Keratinocyte (primary cell): Measurements from ENCODE around the gene HSPG2. TPM values are rescaled to one million over a fixed set of nuclear protein-coding genes. Genes with fewer than 3 reads are reported as not detected.

ENCODE experiments used
- DNase-seq: peaks from one replicate; pipeline ENCODE4 v3.0.0-alpha.2; 2011; ENCODE audit warnings: low read depth, missing footprints, low spot score
- FAIRE-seq: peaks from 2 replicates; lab custom pipeline; 2011; peaks lifted over from hg19 to GRCh38; lab: Jason Lieb, UNC
- H2AFZ ChIP-seq: 2 replicates; pipeline ENCODE4 v1.6.0; 2012; ENCODE audit warnings: low read length, control low read depth, inconsistent platforms; ENCODE audit not compliant: control insufficient read depth
- H3K27ac ChIP-seq: 2 replicates; pipeline ENCODE4 v1.5.1; 2011; ENCODE audit warnings: low read length; ENCODE audit not compliant: control insufficient read depth, insufficient read depth
- H3K27me3 ChIP-seq: 3 replicates; pipeline ENCODE4 v1.6.0; 2011; ENCODE audit warnings: low read length; ENCODE audit not compliant: control insufficient read depth, insufficient read depth; ENCODE audit errors: extremely low read depth
- H3K36me3 ChIP-seq, 2 experiments: 2 replicates in 1 of 2; 3 replicates in 1 of 2; pipeline ENCODE4 v1.5.1; 2011; ENCODE audit warnings: low read length in 2 of 2, mild to moderate bottlenecking in 1 of 2; ENCODE audit not compliant: control insufficient read depth in 2 of 2, insufficient read depth in 2 of 2; ENCODE audit errors: extremely low read depth in 1 of 2
- H3K4me1 ChIP-seq: 3 replicates; pipeline ENCODE4 v1.5.1; 2011; ENCODE audit warnings: low read length; ENCODE audit not compliant: control insufficient read depth, insufficient read depth; ENCODE audit errors: extremely low read depth
- H3K4me2 ChIP-seq: 3 replicates; pipeline ENCODE4 v1.6.0; 2011; ENCODE audit warnings: low read depth, low read length; ENCODE audit not compliant: control insufficient read depth, insufficient read depth; ENCODE audit errors: extremely low read depth
- H3K4me3 ChIP-seq, 3 experiments: fragments of 200-600 bp in 1 of 3; sonication (generic) in 1 of 3; 2 replicates in 2 of 3; 3 replicates in 1 of 3; pipeline ENCODE4 v1.5.1; 2011 to 2016; ENCODE audit warnings: low read length in 3 of 3, mild to moderate bottlenecking in 3 of 3, control low read depth in 2 of 3, inconsistent platforms in 1 of 3, low read depth in 1 of 3, mixed read lengths in 1 of 3, mixed run types in 1 of 3, moderate library complexity in 1 of 3; ENCODE audit not compliant: control insufficient read depth in 2 of 3, insufficient read depth in 2 of 3; ENCODE audit errors: extremely low read depth in 1 of 3
- H3K79me2 ChIP-seq: 2 replicates; pipeline ENCODE4 v1.6.0; 2012; ENCODE audit warnings: low read length; ENCODE audit not compliant: control insufficient read depth, insufficient read depth
- H3K9ac ChIP-seq: 3 replicates; pipeline ENCODE4 v1.6.0; 2011; ENCODE audit warnings: low read length; ENCODE audit not compliant: control insufficient read depth, insufficient read depth; ENCODE audit errors: extremely low read depth
- H3K9me1 ChIP-seq: 3 replicates; pipeline ENCODE4 v1.6.0; 2011; ENCODE audit warnings: low read length; ENCODE audit not compliant: control insufficient read depth, insufficient read depth; ENCODE audit errors: extremely low read depth
- H3K9me3 ChIP-seq: 2 replicates; pipeline ENCODE4 v1.5.1; 2012; ENCODE audit warnings: low read depth, low read length; ENCODE audit not compliant: control insufficient read depth
- H4K20me1 ChIP-seq: 3 replicates; pipeline ENCODE4 v1.6.0; 2011; ENCODE audit warnings: low read length; ENCODE audit not compliant: control insufficient read depth, insufficient read depth; ENCODE audit errors: extremely low read depth
- CTCF ChIP-seq, 3 experiments: IDR thresholded peaks in 1 of 3; conservative IDR thresholded peaks in 1 of 3; optimal IDR thresholded peaks in 1 of 3; 2 replicates in 2 of 3; 3 replicates in 1 of 3; pipeline versions ENCODE3 to v1.5.1; 2011; ENCODE audit warnings: low read length in 3 of 3, mild to moderate bottlenecking in 3 of 3, moderate library complexity in 2 of 3, control low read depth in 1 of 3, inconsistent platforms in 1 of 3; ENCODE audit not compliant: insufficient read depth in 2 of 3; ENCODE audit errors: extremely low read depth in 1 of 3
- EZH2 ChIP-seq: IDR thresholded peaks from one replicate; pipeline ENCODE4 v1.6.1; 2012; ENCODE audit warnings: inconsistent platforms, mild to moderate bottlenecking, low read length, moderate library complexity
- dilution Hi-C: fragments of 300-500 bp; cut with MboI; formaldehyde crosslinking; loops from one replicate; pipeline ENCODE4 v1.7.0; 2020; ENCODE audit warnings: low sequenced_read_pairs; ENCODE audit not compliant: extremely low pct_ligation_motif_present
- polyA plus RNA-seq, 5 experiments: library from polyadenylated mRNA; depleted of rRNA in 3 of 5; stranded (reverse) in 3 of 5; stranded (forward) in 1 of 5; unstranded in 1 of 5; fragments of >200 nt; gene quantifications; 1 replicate in 1 of 5; 2 replicates in 3 of 5; 3 replicates in 1 of 5; pipeline versions ENCODE4 v1.2.1 to v1.2.3, GENCODE V29; 2011 to 2012; ENCODE audit warnings: missing spikeins in 2 of 5, low read depth in 1 of 5, low replicate concordance in 1 of 5

The HSPG2 gene
- polyA plus RNA-seq, 1 donor (not counting 4 experiments of a cell fraction or from before 2014, with no cell fraction given), result 9.0 TPM

GRCh38 chr1:21880619-21880970 is 56.5 kb downstream of the HSPG2 start:
- Histone ChIP-seq H4K20me1 (no peaks in the 10 kb centered on the region), H3K4me2 (no peak overlapping the region), H3K9me1 (no peaks in the 10 kb centered on the region), H3K27me3 (no peaks in the 10 kb centered on the region), H3K4me1 (no peaks in the 10 kb centered on the region), H3K36me3 (peaks cover 32 to 57% of the 10 kb centered on the region in 2 experiments), H3K9me3 (no peaks in the 10 kb centered on the region), H3K27ac (no peak overlapping the region), H2AFZ (no peak overlapping the region), H3K4me3 (no peak overlapping the region), H3K79me2 (no peaks in the 10 kb centered on the region), H3K9ac (no peak overlapping the region)
- dilution Hi-C loops, result no loop called here
- TF ChIP-seq EZH2, result no peak
- TF ChIP-seq CTCF (optimal IDR thresholded peaks at IDR 0.05 in 1 of 3, IDR thresholded peaks at IDR 0.05 in 1 of 3, conservative IDR thresholded peaks at IDR 0.05 in 1 of 3; ENCODE audit: extremely low read depth in 1 of 3, insufficient read depth in 2 of 3, low read length in 3 of 3), result no peak
- DNase-seq (no peak), FAIRE-seq (no peak)

- H3K9me3 ChIP-seq, result no peaks in the 10 kb centered on the region
- no peak overlapping the region for H3K4me3 ChIP-seq
- no peaks in the 10 kb centered on the region for H3K4me1 ChIP-seq
- H3K79me2 ChIP-seq, result no peaks in the 10 kb centered on the region
- H3K9ac ChIP-seq, result no peak overlapping the region
- FAIRE-seq (no peak), DNase-seq (no peak)
- dilution Hi-C loops, result no loop called here
- H4K20me1 ChIP-seq, result no peaks in the 10 kb centered on the region
- no peaks in the 10 kb centered on the region for H3K9me1 ChIP-seq
- no peak overlapping the region for H2AFZ ChIP-seq
- no peaks in the 10 kb centered on the region for H3K27me3 ChIP-seq
- H3K4me2 ChIP-seq, result no peak overlapping the region
- H3K27ac ChIP-seq, result no peak overlapping the region
- H3K36me3 ChIP-seq, result peaks cover 36 to 59% of the 10 kb centered on the region in 2 experiments
- TF ChIP-seq CTCF (optimal IDR thresholded peaks at IDR 0.05 in 1 of 3, IDR thresholded peaks at IDR 0.05 in 1 of 3, conservative IDR thresholded peaks at IDR 0.05 in 1 of 3; ENCODE audit: extremely low read depth in 1 of 3, insufficient read depth in 2 of 3, low read length in 3 of 3), result no peak
- TF ChIP-seq EZH2, result no peak
These were observed 57.0 kb downstream of the HSPG2 start for GRCh38 chr1:21879928-21880618.
